GM10847 (cell line): ENCODE data around the gene FGF4.

Source experiments
- POLR2A ChIP-seq: IDR thresholded peaks from 2 replicates; pipeline ENCODE4 v1.6.1; 2011; ENCODE audit not compliant: insufficient read length; ENCODE audit errors: extremely low read depth

Gene FGF4

GRCh38 chr11:69726019-69726418 lies 49.1 kb downstream of the FGF4 start:
- no peak for TF ChIP-seq POLR2A

- TF ChIP-seq POLR2A, result no peak
Observed at GRCh38 chr11:69721745-69722144, 53.4 kb downstream of the FGF4 start.

DNA sequence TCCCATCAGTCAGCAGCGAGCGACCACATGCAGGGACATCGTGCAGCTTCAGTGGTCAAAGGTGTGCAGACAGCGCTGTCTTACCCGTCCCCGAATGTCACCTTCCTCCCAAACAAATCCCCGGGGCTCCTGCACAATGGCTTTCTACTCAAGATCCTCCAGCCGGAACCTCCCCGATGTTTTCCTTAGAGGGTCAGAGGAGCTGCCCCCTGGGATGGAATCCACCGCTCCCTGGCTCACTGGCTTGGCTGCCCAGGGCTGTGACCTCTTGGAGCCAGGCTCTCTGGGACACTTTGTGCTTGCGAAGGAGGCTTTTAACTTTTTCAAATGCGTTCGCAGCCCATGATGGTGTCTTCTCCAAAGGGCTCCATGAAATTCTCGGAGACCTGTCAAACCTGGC lies 54.0 kb downstream of the FGF4 start:
- TF ChIP-seq POLR2A, result no peak
